HEK293 (cell line): Measurements from ENCODE around the gene ZBTB38.

Experiments used
- CTCF ChIA-PET: fragments of 350-600 bp; formaldehyde crosslinking; extraction: SDS; loops from one replicate; lab custom pipeline; 2021; ENCODE audit warnings: antibody characterized with exemption; lab: Yijun Ruan, JAX
- POLR2A ChIA-PET: fragments of 300-600 bp; formaldehyde crosslinking; extraction: SDS; loops from one replicate; lab custom pipeline; 2020; ENCODE audit warnings: antibody characterized with exemption, inconsistent platforms; lab: Yijun Ruan, JAX
- H3K27ac ChIP-seq: fragments of 200-500 bp; sonication (Bioruptor generic); 2 replicates; pipeline ENCODE4 v1.5.1; 2014; ENCODE audit warnings: low read depth, low read length, control low read depth, inconsistent platforms; ENCODE audit errors: extremely low read depth
- H3K36me3 ChIP-seq, 2 experiments: fragments of 200-500 bp in 1 of 2; sonication (Bioruptor generic) in 1 of 2; 1 replicate in 1 of 2; 2 replicates in 1 of 2; pipeline ENCODE4 v1.5.1; 2014 to 2017; ENCODE audit warnings: inconsistent platforms in 2 of 2, low read length in 2 of 2; ENCODE audit not compliant: control insufficient read depth in 2 of 2, insufficient read depth in 1 of 2
- H3K4me1 ChIP-seq: fragments of 200-500 bp; sonication (Bioruptor generic); 2 replicates; pipeline ENCODE4 v1.5.1; 2014; ENCODE audit warnings: mild to moderate bottlenecking, low read length, inconsistent platforms; ENCODE audit not compliant: control insufficient read depth, insufficient read depth
- H3K4me3 ChIP-seq: 2 replicates; pipeline ENCODE4 v1.5.1; 2011; ENCODE audit warnings: low read depth, mild to moderate bottlenecking, control low read depth, low read length, moderate library complexity
- H3K9me3 ChIP-seq: fragments of 200-500 bp; sonication (Bioruptor generic); 2 replicates; pipeline ENCODE4 v1.5.1; 2014; ENCODE audit warnings: low read depth, low read length, inconsistent platforms; ENCODE audit not compliant: control insufficient read depth, insufficient read depth
- KLF8 ChIP-seq: fragments of 450-650 bp; formaldehyde crosslinking; IDR thresholded peaks from 2 replicates; pipeline ENCODE4 v1.5.1; 2016; ENCODE audit warnings: missing biosample characterization, missing genetic modification characterization
- SCRT2 ChIP-seq: fragments of 450-650 bp; formaldehyde crosslinking; IDR thresholded peaks from 2 replicates; pipeline ENCODE4 v1.5.1; 2016; ENCODE audit warnings: missing biosample characterization, missing genetic modification characterization
- SP2 ChIP-seq: fragments of 450-650 bp; formaldehyde crosslinking; IDR thresholded peaks from 2 replicates; pipeline ENCODE4 v1.5.1; 2016; ENCODE audit warnings: missing biosample characterization, missing genetic modification characterization
- ZFHX2 ChIP-seq: fragments of 450-650 bp; formaldehyde crosslinking; conservative IDR thresholded peaks from 2 replicates; pipeline ENCODE4 v1.5.1; 2016; ENCODE audit warnings: missing biosample characterization, missing genetic modification characterization
- ZNF221 ChIP-seq: fragments of 450-650 bp; formaldehyde crosslinking; IDR thresholded peaks from 2 replicates; pipeline ENCODE4 v1.5.1; 2017; ENCODE audit warnings: missing biosample characterization, missing genetic modification characterization, borderline replicate concordance
- ZNF335 ChIP-seq: fragments of 450-650 bp; formaldehyde crosslinking; conservative IDR thresholded peaks from 2 replicates; pipeline ENCODE4 v1.5.1; 2016; ENCODE audit warnings: missing biosample characterization, missing genetic modification characterization
- ZNF391 ChIP-seq: fragments of 450-650 bp; formaldehyde crosslinking; IDR thresholded peaks from 2 replicates; pipeline ENCODE4 v1.5.1; 2016; ENCODE audit warnings: low read depth, missing biosample characterization, missing genetic modification characterization, borderline replicate concordance
- ZNF473 ChIP-seq: fragments of 450-650 bp; formaldehyde crosslinking; IDR thresholded peaks from 2 replicates; pipeline ENCODE4 v1.5.1; 2017; ENCODE audit warnings: missing biosample characterization, missing genetic modification characterization
- ZNF501 ChIP-seq: fragments of 450-650 bp; formaldehyde crosslinking; IDR thresholded peaks from 2 replicates; pipeline ENCODE4 v1.5.1; 2016; ENCODE audit warnings: missing biosample characterization, missing genetic modification characterization
- ZNF529 ChIP-seq: fragments of 450-650 bp; formaldehyde crosslinking; IDR thresholded peaks from 2 replicates; pipeline ENCODE4 v1.5.1; 2017; ENCODE audit warnings: missing genetic modification characterization, missing biosample characterization; ENCODE audit not compliant: insufficient replicate concordance
- ZNF629 ChIP-seq: fragments of 450-650 bp; formaldehyde crosslinking; IDR thresholded peaks from 2 replicates; pipeline ENCODE4 v1.5.1; 2017; ENCODE audit warnings: missing biosample characterization, missing genetic modification characterization
- ZNF837 ChIP-seq: fragments of 450-650 bp; formaldehyde crosslinking; IDR thresholded peaks from 2 replicates; pipeline ENCODE4 v1.5.1; 2016; ENCODE audit warnings: missing biosample characterization, missing genetic modification characterization
- TF ChIP-seq, protein P1 (sequence below): fragments of 450-650 bp; formaldehyde crosslinking; IDR thresholded peaks from 2 replicates; pipeline ENCODE4 v1.5.1; 2017; ENCODE audit warnings: missing biosample characterization, mild to moderate bottlenecking, missing genetic modification characterization, moderate library complexity
- TF ChIP-seq, protein P2 (sequence below): fragments of 450-650 bp; formaldehyde crosslinking; IDR thresholded peaks from 2 replicates; pipeline ENCODE4 v1.5.1; 2016; ENCODE audit warnings: missing biosample characterization, missing genetic modification characterization
- TF ChIP-seq, protein P3 (sequence below): fragments of 450-650 bp; formaldehyde crosslinking; IDR thresholded peaks from 2 replicates; pipeline ENCODE4 v1.5.1; 2016; ENCODE audit warnings: missing biosample characterization, missing genetic modification characterization
- TF ChIP-seq, protein P4 (sequence below): fragments of 450-650 bp; formaldehyde crosslinking; IDR thresholded peaks from 2 replicates; pipeline ENCODE4; 2016; ENCODE audit warnings: missing biosample characterization, missing genetic modification characterization
- TF ChIP-seq, protein P5 (sequence below): fragments of 450-650 bp; formaldehyde crosslinking; IDR thresholded peaks from 2 replicates; pipeline ENCODE4 v1.5.1; 2016; ENCODE audit warnings: missing biosample characterization, missing genetic modification characterization, borderline replicate concordance

ZBTB38 gene

DNA sequence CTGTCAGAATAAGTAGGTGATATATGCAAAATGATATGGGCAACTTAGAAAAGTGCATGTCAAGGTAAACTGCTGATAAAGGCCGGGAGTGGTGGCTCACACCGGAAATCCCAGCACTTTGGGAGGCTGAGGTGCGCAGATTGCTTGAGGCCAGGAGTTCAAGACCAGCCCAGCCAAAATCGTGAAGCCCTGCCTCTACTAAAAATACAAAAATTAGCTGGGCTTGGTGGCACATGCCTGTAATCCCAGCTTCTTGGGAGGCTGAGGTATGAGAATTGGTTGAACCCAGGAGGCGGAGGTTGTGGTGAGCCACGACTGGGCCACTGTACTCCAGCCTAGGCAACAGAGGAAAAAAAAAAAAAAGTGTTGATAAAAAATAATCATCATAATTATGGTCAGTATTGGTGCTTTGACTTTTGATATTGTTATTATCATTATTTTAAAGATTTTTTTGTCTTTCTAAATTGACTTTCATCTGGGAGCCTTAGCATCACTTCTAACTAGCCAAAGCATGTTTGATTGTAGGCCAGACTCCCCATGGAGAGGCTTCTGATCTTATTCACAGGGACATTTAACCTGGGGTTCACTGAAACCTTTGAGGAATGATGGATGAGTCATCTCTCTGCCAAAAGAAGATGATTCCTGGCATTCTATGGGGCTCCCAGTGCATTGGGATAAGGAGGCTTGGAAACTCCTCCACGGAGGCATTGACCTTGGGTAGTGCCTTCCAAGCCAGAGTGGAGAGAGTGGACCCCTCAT, 5.6 kb downstream of the ZBTB38 start:
- ChIA-PET POLR2A (no interaction called here), CTCF (no interaction called here)
- Histone ChIP-seq H3K4me1 (no peaks in the 10 kb centered on the region), H3K36me3 (peaks cover 0 to 3% of the 10 kb centered on the region in 2 experiments; a peak in 1 of 3 replicates), H3K27ac (no peak overlapping the region), H3K4me3 (no peak overlapping the region), H3K9me3 (no peaks in the 10 kb centered on the region)
- no peak for TF ChIP-seq ZNF391
- TF ChIP-seq, protein P1, sequence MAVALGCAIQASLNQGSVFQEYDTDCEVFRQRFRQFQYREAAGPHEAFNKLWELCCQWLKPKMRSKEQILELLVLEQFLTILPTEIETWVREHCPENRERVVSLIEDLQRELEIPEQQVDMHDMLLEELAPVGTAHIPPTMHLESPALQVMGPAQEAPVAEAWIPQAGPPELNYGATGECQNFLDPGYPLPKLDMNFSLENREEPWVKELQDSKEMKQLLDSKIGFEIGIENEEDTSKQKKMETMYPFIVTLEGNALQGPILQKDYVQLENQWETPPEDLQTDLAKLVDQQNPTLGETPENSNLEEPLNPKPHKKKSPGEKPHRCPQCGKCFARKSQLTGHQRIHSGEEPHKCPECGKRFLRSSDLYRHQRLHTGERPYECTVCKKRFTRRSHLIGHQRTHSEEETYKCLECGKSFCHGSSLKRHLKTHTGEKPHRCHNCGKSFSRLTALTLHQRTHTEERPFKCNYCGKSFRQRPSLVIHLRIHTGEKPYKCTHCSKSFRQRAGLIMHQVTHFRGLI (tag by site-specific recombination) = peak; percentile 83

DNA sequence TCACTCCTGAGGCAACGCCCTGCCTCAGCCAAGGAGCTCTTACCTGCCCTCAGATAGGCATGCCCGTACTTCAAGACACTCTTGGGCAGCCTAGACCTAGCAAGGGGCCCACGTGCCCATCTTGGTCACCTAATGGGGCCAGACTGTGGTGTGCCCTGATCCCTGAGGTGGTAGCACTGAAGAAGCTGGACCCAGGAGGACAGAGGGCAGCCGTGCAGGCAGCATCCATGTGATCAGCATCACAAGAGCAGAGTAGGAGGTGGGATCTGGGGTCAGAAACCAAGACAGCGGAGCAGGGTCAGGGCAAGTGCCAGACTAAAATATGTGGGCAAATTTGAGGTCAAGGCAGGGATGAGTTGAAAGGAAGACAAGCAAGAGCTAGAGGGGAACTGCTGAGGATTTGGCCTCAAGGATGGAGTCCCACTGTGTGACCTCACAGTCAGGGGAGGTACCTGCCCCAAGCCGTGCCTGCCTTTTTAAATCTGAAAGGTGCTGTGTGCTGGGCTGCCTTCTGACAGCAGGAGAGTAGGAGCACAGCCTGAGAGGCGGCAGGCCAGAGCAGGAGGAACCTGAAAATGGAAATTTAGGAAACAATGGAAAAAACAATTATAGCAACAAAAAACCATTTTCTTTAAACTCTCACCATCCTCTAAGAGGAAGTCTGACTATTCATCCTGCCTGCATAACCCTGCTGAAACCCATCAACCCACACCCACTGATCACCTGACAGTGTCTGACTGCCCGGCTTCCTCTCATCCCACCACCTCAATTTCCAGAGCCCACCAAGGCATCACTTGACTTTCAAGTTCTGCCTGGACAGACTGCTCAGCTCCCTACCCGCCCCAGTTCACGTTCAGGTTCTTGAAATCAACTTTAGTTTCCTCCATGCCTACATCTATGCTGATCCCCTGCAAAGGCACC, 7.3 kb downstream of the ZBTB38 start:
- ChIA-PET POLR2A (no interaction called here), CTCF (no interaction called here)
- Histone ChIP-seq H3K4me3 (no peak overlapping the region), H3K36me3 (peaks cover 0 to 3% of the 10 kb centered on the region in 2 experiments; a peak in 1 of 3 replicates), H3K4me1 (no peaks in the 10 kb centered on the region), H3K9me3 (no peaks in the 10 kb centered on the region), H3K27ac (no peak overlapping the region)
- TF ChIP-seq ZNF837 (tag by site-specific recombination) (no peak), ZNF529 (tag by site-specific recombination) (no peak), SP2 (tag by site-specific recombination) (no peak), KLF8 (tag by site-specific recombination) (no peak), ZFHX2 (tag by site-specific recombination) (no peak), ZNF501 (tag by site-specific recombination) (no peak), SCRT2 (no peak), ZNF629 (tag by site-specific recombination) (no peak)
- TF ChIP-seq, protein P2, sequence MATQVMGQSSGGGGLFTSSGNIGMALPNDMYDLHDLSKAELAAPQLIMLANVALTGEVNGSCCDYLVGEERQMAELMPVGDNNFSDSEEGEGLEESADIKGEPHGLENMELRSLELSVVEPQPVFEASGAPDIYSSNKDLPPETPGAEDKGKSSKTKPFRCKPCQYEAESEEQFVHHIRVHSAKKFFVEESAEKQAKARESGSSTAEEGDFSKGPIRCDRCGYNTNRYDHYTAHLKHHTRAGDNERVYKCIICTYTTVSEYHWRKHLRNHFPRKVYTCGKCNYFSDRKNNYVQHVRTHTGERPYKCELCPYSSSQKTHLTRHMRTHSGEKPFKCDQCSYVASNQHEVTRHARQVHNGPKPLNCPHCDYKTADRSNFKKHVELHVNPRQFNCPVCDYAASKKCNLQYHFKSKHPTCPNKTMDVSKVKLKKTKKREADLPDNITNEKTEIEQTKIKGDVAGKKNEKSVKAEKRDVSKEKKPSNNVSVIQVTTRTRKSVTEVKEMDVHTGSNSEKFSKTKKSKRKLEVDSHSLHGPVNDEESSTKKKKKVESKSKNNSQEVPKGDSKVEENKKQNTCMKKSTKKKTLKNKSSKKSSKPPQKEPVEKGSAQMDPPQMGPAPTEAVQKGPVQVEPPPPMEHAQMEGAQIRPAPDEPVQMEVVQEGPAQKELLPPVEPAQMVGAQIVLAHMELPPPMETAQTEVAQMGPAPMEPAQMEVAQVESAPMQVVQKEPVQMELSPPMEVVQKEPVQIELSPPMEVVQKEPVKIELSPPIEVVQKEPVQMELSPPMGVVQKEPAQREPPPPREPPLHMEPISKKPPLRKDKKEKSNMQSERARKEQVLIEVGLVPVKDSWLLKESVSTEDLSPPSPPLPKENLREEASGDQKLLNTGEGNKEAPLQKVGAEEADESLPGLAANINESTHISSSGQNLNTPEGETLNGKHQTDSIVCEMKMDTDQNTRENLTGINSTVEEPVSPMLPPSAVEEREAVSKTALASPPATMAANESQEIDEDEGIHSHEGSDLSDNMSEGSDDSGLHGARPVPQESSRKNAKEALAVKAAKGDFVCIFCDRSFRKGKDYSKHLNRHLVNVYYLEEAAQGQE (tag by site-specific recombination) = no peak
- TF ChIP-seq, protein P3, sequence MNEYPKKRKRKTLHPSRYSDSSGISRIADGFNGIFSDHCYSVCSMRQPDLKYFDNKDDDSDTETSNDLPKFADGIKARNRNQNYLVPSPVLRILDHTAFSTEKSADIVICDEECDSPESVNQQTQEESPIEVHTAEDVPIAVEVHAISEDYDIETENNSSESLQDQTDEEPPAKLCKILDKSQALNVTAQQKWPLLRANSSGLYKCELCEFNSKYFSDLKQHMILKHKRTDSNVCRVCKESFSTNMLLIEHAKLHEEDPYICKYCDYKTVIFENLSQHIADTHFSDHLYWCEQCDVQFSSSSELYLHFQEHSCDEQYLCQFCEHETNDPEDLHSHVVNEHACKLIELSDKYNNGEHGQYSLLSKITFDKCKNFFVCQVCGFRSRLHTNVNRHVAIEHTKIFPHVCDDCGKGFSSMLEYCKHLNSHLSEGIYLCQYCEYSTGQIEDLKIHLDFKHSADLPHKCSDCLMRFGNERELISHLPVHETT = no peak

DNA sequence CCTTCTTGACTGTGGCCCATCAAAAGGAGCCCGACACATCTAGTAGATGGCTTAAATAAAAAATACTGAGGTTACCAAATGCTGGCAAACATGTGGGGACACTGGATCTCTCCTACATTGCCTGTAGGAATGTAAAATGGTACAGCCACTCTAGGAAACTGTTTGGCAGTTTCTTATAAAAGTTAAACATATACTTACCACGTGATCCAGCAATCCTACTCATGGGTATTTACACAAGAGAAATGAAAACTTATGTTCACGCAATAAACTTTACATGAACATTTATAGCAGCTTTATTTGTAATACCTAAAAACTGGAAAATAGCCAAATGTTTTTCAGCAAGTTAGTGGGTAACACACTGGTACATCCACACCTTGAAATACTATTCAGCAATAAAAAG, 9.1 kb downstream of the ZBTB38 start:
- Histone ChIP-seq H3K36me3 (no peaks in the 10 kb centered on the region), H3K27ac (no peak overlapping the region), H3K4me3 (no peak overlapping the region), H3K4me1 (no peaks in the 10 kb centered on the region), H3K9me3 (no peaks in the 10 kb centered on the region)
- no peak for TF ChIP-seq ZNF221 (tag by site-specific recombination)
- TF ChIP-seq, protein P4, sequence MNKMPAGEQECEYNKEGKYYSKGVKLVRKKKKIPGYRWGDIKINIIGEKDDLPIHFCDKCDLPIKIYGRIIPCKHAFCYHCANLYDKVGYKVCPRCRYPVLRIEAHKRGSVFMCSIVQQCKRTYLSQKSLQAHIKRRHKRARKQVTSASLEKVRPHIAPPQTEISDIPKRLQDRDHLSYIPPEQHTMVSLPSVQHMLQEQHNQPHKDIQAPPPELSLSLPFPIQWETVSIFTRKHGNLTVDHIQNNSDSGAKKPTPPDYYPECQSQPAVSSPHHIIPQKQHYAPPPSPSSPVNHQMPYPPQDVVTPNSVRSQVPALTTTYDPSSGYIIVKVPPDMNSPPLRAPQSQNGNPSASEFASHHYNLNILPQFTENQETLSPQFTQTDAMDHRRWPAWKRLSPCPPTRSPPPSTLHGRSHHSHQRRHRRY (tag by site-specific recombination) = no peak
- no peak for TF ChIP-seq ZNF473
- TF ChIP-seq, protein P5, sequence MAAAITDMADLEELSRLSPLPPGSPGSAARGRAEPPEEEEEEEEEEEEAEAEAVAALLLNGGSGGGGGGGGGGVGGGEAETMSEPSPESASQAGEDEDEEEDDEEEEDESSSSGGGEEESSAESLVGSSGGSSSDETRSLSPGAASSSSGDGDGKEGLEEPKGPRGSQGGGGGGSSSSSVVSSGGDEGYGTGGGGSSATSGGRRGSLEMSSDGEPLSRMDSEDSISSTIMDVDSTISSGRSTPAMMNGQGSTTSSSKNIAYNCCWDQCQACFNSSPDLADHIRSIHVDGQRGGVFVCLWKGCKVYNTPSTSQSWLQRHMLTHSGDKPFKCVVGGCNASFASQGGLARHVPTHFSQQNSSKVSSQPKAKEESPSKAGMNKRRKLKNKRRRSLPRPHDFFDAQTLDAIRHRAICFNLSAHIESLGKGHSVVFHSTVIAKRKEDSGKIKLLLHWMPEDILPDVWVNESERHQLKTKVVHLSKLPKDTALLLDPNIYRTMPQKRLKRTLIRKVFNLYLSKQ (tag by site-specific recombination) = no peak
- TF ChIP-seq ZNF335 (tag by site-specific recombination) = no peak
- ChIA-PET CTCF (interaction anchor here (0.6 to 1.0 kb wide), 2 partner anchors 62 to 78 kb away, joined by 3 read pairs; no protein-coding TSS in a partner anchor), POLR2A (no interaction called here)
